Thoracic aorta (tissue), 2 donors: ENCODE measurements around the gene TRAPPC12. TPM values are rescaled to one million over a fixed set of nuclear protein-coding genes. Genes with fewer than 3 reads are reported as not detected.

Experiments used
- ATAC-seq: fragments of 150-250 bp; one replicate; pipeline ENCODE4 v1.8.0; 2017; ENCODE audit warnings: low read depth; ENCODE audit not compliant: insufficient number of reproducible peaks, low FRiP score
- DNase-seq: peaks from one replicate; pipeline ENCODE4 v3.0.0-alpha.2; 2020; ENCODE audit warnings: low spot score
- H3K27ac ChIP-seq, 2 donors: fragments of 200-600 bp; sonication (generic); 1 replicate in 1 of 2; 2 replicates in 1 of 2; pipeline ENCODE4 v1.5.1; 2016; ENCODE audit warnings: mild to moderate bottlenecking in 2 of 2, moderate library complexity in 2 of 2
- H3K27me3 ChIP-seq: fragments of 200-600 bp; sonication (generic); replicated peaks from 2 replicates; pipeline ENCODE4 v1.6.0; 2016; ENCODE audit warnings: mild to moderate bottlenecking; ENCODE audit not compliant: insufficient read depth
- H3K36me3 ChIP-seq: fragments of 200-600 bp; sonication (generic); one replicate; pipeline ENCODE4 v1.5.1; 2016
- H3K4me1 ChIP-seq, 2 donors: fragments of 200-600 bp; sonication (generic); 1 replicate in 1 of 2; 2 replicates in 1 of 2; pipeline versions ENCODE4 v1.5.1 to v1.6.0; 2016; ENCODE audit warnings: low read depth in 2 of 2, mild to moderate bottlenecking in 1 of 2; ENCODE audit not compliant: control insufficient read depth in 1 of 2
- H3K4me3 ChIP-seq: fragments of 200-600 bp; sonication (generic); 2 replicates; pipeline ENCODE4 v1.5.1; 2016; ENCODE audit warnings: mild to moderate bottlenecking
- H3K9me3 ChIP-seq: fragments of 200-600 bp; sonication (generic); 2 replicates; pipeline ENCODE4 v1.5.1; 2016
- CTCF ChIP-seq: fragments of 200-600 bp; sonication (generic); IDR thresholded peaks from one replicate; pipeline ENCODE4 v1.5.1; 2019; ENCODE audit warnings: antibody characterized with exemption
- total RNA-seq, 2 donors: library from RNA; depleted of rRNA; stranded (reverse); fragments of >200 nt; gene quantifications; one replicate each; pipeline versions ENCODE4 v1.1.0 to v1.2.3, GENCODE V29; 2016

The TRAPPC12 gene
- total RNA-seq, 2 donors from 2014 or later: 121 to 180 TPM

GRCh38 chr2:3421580-3421979, 42.1 kb downstream of the TRAPPC12 start:
- DNase-seq (no peak), ATAC-seq (no peak)
- Histone ChIP-seq H3K4me3 (no peak overlapping the region), H3K27ac (no peak overlapping the region), H3K9me3 (no peaks in the 10 kb centered on the region), H3K36me3 (peaks cover 13% of the 10 kb centered on the region), H3K4me1 (no peaks in the 10 kb centered on the region), H3K27me3 (no peaks in the 10 kb centered on the region)
- TF ChIP-seq CTCF: no peak

GRCh38 chr2:3422161-3422779, 42.8 kb downstream of the TRAPPC12 start:
- H3K9me3 ChIP-seq: no peaks in the 10 kb centered on the region
- DNase-seq (no peak), ATAC-seq (no peak)
- no peak overlapping the region for H3K27ac ChIP-seq
- no peak for TF ChIP-seq CTCF
- no peaks in the 10 kb centered on the region for H3K4me1 ChIP-seq
- H3K36me3 ChIP-seq: peaks cover 14% of the 10 kb centered on the region
- no peaks in the 10 kb centered on the region for H3K27me3 ChIP-seq
- no peak overlapping the region for H3K4me3 ChIP-seq

- Histone ChIP-seq H3K27ac (no peak overlapping the region), H3K9me3 (no peaks in the 10 kb centered on the region), H3K4me3 (no peak overlapping the region), H3K4me1 (no peaks in the 10 kb centered on the region), H3K27me3 (no peaks in the 10 kb centered on the region), H3K36me3 (peaks cover 14% of the 10 kb centered on the region)
- peak; percentile 98 for TF ChIP-seq CTCF
- ATAC-seq: no peak
- peak; percentile 17 for DNase-seq
These were observed 44.1 kb downstream of the TRAPPC12 start for GRCh38 chr2:3423492-3424170.

DNA sequence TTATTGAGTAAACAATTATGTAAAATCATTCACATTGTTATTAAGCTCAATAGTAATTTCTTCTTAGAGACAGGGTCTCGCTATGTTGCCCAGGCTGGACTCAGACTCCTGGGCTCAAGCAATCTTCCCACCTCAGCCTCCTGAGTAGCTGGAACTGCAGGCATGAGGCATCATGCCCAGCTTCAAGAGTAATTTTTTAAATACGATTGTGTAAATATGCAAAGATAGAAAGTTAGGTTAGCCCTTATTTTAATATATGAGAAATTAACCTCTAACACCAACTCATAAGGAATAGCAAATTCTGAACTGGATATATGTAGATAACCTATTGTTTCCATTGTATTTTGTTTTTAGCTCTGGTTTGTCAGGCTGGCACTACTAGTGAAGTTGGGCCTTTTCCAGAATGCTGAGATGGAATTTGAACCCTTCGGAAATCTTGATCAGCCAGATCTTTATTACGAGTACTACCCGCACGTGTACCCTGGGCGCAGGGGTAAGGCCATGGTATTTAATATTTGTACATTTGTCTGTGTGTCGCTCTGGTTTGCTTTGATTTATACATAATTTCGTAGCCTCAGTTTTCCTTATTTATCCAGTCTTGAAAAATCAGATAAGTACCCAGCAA, 44.8 kb downstream of the TRAPPC12 start:
- no peak overlapping the region for H3K4me3 ChIP-seq
- DNase-seq: no peak
- ATAC-seq: no peak
- TF ChIP-seq CTCF: no peak
- H3K27ac ChIP-seq: no peak overlapping the region
- peaks cover 14% of the 10 kb centered on the region for H3K36me3 ChIP-seq
- no peaks in the 10 kb centered on the region for H3K27me3 ChIP-seq
- H3K9me3 ChIP-seq: no peaks in the 10 kb centered on the region
- H3K4me1 ChIP-seq: no peaks in the 10 kb centered on the region

DNA sequence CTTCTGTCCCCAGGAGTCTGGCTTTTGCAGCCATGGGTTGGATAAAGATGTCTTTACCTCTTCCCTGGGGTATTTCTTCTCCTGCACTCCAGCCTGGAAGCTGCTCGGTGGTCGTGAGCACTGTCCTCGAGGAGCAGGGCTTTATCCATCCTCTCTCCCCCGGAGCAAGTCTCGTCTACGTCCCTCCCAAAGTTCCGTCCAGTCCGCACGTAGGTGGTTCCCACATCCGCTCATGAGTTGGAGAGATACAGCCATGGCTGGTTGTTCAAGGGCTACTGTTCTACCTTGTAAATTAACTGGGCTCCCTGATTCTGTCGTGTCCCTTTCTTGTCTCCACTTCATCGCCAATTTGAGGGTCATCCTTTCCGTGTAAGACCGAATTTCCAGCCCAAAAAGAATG, 47.1 kb downstream of the TRAPPC12 start:
- no peak for ATAC-seq
- Histone ChIP-seq H3K27me3 (no peaks in the 10 kb centered on the region), H3K9me3 (no peaks in the 10 kb centered on the region), H3K4me3 (no peak overlapping the region), H3K4me1 (no peaks in the 10 kb centered on the region), H3K27ac (no peak overlapping the region), H3K36me3 (peaks cover 14% of the 10 kb centered on the region)
- TF ChIP-seq CTCF: no peak
- DNase-seq: no peak
